C1 segment of cervical spinal cord (tissue), 14 donors: Measurements from ENCODE around the gene RPS3A.
"Not testable (repeated sequence)": the region's sequence is repeated elsewhere in the genome, so short reads cannot be mapped to it uniquely, and the experiment has no call there.

ENCODE experiments used
- DNase-seq, 14 donors: peaks; one replicate each; lab custom pipeline; 2025; lab: John Stamatoyannopoulos, UW

RPS3A gene

DNA sequence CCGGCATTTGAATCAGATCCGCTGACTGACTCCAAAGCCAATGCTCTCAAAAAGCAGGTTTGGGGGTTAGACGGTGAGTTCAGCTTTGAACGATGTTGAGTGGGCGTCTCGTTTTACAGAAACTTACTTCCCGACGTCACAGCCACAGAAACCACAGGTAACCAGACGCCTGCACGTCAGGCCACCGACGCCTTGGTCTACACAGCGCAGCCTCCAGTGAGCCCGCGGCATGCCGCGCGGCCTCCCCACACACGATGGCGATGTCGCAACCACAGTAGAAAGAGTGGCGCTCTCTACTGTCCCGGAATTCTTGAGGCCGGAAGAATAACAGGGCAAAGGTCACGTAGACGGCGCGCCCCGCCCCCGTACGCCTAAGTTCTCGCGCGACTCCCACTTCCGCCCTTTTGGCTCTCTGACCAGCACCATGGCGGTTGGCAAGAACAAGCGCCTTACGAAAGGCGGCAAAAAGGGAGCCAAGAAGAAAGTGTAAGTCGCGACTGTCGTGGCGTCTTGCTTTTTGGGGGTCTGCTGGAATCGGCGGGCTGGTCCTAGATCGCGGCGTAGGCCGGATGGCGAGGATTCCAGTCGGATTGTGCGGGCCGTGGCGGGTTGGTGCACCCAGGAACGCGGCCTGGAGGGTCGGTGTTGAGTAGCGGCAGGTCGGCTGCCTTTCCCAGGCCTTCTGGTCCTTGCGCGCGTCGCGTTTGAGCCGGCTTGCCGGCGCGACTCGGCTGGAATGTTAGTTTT, at the start of gene RPS3A:
TSS of gene RPS3A (plus strand) at position 400 of the 747 bp plus-strand sequence. CDS start at position 425, 25 bp downstream.
- peak; percentile 50 to 95 (median 93) for DNase-seq

DNA sequence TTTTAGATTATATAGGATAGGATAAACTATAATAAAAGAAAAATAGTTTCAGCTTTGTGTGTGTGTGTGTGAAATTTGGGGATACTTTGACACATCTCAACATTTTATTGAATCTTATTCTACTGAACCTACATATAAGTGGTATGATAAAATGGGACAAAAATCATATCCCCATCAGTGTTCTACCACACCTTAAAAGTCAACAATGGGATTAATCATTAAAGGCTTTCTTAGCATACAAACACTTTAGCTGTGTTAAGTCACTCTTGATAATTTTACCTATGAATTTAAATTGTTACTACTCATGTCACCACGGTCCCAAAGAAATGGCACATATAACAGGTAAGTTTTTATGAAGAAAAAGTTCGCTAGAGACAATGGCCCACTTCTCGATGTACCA, 46.6 kb upstream of the RPS3A start:
- no peak for DNase-seq

DNA sequence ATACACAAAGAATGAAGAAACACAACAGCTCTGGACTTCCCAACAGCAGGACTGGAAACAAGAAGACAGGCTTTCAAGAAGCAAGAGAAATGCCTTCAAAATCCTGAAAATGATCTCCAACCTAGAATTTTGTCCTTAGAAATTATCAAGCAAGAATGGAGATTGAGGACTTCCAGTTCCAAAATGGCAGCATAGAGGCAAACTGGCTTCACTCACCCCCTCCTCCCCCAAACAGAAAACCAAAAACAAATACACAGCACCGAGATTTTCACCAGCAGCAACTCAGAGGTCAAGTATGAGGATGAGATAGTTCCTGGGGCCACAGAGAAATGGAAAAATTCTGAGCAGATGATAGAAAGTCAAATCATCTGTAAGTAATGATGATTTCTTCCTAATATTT, 43.9 kb upstream of the RPS3A start:
- DNase-seq: no peak

DNA sequence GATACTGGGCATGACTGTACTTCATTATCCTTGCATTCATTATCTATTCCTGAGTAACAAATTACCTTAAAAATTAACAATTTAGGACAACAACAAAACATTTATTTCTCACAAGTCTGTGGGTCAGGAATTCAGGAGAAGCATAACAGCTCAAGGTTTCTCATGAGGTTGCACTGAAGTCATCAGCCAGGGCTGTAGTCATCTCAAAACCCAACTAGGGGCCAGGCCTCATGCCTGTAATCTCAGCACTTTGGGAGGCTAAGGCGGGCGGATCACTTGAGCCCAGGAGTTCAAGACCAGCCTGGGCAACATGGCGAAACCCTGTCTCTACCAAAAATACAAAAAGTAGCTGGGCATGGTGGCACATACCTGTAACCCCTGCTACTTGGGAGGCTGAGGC, 36.3 kb upstream of the RPS3A start:
- DNase-seq: not testable (repeated sequence)

DNA sequence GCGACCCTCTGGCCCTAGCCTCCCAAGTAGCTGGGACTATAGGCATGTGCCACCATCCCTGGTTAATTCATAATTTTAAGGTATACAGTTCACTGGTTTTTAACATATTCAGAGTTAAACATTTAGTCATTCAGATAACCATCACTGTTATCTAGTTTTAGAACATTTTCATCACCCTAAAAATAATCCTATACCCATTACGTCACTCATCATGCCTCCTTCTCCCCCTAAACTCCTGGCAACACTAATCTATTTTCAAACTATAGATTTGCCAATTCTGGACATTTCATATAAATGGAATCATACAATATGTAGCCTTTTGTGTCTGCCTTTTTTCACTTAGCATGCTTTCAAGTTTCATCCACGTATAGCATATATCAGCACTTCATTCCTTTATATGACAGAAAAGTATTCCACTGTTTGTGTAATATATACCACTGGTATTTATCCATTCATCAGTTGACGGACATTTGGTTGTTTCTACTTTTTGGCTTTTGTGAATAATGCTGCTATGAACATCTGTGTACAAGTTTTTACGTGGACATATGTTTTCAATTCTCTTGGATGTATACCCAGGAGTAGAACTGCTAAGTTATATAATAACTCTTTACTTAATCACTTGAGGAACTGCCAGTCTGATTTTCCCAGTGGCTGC, 32.0 kb upstream of the RPS3A start:
- no peak for DNase-seq

DNA sequence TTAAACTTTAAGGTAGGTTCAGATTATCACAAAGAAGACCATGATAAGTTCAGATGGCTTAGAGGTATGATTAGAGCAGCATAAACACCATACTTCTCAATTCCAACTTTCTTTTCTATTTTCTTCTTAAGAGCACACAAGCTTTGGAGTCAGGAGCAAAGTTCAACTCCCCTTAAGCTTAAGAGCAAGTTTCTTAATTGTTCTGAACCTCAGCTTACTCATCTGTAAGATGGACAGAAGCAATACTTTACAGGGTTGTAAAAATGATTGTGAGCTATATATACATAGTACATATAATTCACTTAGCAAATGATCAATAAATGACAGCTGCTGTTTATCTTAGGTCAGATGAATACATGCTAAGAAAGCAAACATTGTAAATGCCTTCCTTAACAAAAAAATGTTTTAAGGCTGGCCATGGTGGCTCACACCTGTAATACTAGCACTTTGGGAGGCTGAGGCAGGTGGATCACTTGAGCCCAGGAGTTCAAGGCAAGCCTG, 25.0 kb upstream of the RPS3A start:
- DNase-seq: no peak

DNA sequence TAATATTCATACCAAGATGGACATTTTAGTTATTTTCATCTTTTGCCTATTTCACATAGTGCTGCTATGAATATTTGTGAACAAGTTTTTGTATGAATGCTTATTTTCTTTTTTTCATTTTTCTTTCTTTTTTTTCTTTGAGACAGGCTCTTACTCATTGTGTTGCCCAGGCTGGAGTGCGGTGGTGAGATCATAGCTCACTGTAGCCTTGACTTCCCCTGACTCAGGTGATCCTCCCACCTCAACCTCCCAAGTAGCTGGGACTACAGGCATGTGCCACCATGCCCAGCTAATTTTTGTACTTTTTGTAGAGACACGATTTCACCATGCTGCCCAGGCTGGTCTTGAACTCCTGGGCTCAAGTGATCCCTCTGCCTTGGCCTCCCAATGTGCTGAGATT, 21.4 kb upstream of the RPS3A start:
- not testable (repeated sequence) for DNase-seq

DNA sequence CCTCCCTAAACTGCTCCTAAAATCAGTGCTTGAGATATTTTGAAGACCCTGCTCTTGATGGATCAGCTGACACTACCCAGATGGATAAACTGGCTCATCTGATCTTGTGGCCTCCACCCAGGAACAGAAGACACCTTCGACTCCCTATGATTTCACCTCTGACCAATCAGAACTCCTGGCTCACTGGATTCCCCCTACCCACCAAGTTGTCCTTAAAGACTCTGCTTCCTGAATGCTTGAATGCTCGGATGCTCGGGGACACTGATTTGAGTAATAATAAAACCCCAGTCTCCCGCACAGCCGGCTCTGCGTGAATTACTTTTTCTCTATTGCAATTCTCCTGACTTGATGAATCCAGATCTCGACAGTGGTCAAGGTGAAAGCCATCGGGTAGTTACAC, 12.0 kb upstream of the RPS3A start:
- no peak for DNase-seq

DNA sequence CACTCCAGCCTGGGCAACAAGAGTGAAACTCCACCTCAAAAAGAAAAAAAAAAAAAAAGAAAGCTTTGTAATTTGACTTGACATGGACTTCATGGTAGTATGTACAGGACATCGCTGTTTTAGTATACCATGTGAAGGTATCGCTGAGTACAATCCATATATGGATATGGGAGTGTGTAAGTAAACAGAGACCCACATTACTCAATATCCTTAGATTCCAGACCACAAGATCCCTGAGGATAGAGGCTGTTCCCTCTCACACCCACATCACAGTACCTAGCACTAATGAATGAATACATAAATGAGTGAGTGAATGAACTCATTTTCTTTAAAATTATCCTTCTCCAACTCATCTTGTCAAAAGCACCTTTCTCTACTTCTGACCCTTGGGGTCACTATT, 8.4 kb upstream of the RPS3A start:
- no peak for DNase-seq

DNA sequence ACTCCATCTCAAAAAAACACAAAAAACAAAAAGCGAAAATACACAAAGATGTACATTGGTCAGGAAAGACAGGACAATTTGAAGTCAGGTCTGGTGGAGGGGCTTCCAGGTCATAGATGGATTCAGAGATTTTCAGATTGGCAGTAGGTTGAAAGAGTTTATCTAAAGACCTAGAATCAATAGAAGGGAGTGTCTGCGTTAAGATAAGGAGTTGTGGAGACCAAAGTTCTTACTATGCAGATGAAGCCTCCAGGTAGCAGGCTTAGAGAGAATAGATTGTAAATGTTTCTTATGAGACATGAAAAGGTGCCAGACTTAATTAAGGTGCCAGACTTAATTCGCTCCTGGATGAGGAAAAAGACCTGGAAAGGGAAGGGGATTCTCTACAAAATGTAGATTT, 6.9 kb upstream of the RPS3A start:
- DNase-seq: no peak

DNA sequence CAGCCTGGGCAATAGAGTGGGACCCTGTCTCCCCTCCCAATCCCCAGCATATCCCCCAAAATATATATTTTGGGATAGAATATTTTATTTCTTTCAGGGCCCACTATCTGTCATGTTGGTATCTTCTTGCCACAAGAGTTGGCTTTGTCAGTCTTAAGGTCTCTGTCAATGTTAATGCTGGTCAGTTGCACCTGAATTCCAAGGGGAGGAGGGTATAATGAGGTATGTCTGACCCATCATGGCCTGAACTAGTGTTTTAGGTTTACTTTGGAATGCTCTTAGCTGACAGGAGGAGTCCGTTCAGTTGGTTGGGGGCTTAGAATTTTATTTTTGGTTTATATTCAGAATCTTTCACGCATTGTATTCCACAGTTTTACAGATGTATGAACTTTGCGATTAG, 6.2 kb upstream of the RPS3A start:
- DNase-seq: no peak

DNA sequence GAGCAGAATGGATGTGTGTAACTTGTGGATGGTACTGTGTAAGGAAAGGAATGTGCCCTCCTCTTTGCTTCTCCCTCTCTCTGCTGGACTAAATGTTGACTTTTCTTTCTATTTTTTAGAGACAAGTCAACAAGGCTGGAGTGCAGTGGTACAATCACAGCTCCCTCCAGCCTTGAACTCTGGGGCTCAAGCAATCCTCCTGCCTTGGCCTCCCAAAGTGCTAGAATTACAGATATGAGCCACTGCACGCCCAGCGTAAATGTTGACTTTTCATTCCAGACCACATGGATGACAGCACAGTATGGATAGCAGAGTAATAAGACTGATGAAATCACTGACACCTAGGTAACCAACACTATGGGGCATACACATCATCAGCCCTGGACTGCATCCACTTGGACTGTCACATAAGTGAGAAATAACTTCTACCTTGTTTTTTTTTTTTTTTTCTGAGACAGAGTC, 5.1 kb upstream of the RPS3A start:
- DNase-seq: no peak

DNA sequence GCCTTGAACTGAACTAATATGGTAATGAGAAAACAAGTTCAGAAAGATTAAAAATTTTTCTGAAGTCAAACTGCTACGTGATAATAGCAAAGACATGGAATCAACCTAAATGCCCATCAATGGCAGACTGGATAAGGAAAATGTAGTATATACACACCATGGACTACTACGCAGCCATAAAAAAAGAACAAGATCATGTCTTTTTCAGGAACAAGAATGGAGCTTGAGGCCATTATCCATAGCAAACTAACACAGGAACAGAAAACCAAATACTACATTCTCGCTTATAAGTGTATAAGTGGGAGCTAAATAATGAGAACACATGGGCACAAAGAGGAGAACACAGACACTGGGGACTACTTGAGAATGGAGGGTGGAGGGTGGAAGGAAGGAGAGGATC, 4.3 kb upstream of the RPS3A start:
- no peak for DNase-seq

DNA sequence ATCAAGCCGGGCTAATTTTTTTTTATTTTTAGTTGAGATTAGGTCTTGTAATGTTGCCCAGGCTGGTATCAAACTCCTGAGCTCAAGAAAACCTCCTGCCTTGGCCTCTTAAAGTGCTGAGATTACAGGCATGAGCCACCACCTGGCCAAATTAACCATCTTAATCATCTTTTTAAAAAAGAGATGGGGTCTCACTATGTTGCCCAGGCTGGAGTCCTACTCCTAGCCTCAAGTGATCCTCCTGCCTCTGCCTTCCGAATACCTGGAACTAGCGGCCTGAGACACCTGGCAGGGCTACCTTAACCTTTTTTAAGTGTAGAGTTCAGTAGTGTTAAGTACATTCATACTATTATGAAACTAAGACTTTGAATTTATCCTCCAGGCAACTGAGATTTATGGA, 1.7 kb upstream of the RPS3A start:
- DNase-seq: no peak

DNA sequence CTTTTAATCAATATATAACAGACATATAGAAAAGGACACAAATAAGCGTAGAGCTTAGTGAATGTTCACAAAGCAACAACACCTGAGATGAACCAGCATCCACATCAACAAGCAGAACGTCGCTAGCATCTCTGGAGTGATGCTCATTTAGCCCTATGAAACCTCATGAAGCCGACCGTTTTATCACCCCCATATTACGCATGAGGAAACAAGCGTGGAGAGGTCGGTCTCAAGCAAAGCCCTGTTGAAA, 524 bp upstream of the RPS3A start:
- no peak for DNase-seq

DNA sequence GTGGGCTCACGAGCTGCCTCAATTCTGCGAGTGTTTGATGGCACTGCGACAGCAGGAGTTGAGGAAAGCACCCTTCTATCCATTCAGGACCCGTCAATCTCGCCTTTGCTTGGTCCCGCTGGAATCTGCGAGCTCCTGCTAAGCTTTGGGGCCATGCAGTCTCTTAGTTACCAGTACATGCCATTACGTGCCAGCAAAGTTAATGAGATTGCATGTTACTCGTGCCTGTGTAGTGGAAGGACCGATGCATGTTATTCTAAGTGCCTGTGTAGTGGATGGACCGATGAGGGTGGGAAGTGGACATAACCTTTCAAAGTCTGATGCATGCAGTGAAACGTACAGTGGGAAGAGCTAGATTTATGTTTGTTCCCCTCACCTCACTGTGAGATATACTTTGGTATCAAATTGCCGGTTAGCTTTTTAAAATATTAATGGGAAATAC, 569 bp downstream of the RPS3A start:
- DNase-seq: no peak

DNA sequence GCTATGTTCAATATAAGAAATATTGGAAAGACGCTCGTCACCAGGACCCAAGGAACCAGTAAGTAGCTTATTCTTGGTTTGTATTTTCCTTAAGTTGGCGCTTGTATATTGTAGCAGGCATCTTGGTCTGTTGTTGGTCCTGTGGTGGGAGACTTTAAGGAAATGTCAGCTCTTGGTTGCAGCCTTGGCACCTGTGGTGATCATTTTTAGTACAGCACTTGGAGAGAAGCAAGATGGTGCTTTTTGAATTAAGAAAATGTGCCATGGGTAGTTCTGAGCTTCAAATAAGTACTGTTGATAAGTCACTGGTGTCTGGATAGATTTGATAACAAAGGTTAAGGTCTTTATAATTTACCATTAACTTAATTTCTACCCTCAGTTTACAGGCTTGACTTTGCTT, 1.1 kb downstream of the RPS3A start:
- DNase-seq: no peak

DNA sequence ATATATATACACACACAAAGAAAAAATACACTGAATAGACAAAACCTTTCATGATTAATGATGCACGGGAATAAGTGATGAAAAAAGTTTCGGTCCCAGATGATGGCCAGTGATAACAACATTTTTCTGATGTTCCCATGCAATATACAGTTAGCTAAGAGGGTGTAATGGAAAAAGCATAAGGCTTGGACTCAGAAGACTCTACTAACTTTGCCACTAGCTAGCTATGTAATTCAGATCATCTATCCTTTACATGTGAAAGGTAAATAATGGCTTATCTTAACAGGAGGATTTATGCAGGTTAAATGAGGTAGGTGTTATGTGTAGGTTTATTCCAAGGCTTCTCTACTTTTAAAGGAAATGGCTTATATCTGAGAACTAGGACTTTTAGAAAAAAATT, 4.3 kb downstream of the RPS3A start:
- no peak for DNase-seq

DNA sequence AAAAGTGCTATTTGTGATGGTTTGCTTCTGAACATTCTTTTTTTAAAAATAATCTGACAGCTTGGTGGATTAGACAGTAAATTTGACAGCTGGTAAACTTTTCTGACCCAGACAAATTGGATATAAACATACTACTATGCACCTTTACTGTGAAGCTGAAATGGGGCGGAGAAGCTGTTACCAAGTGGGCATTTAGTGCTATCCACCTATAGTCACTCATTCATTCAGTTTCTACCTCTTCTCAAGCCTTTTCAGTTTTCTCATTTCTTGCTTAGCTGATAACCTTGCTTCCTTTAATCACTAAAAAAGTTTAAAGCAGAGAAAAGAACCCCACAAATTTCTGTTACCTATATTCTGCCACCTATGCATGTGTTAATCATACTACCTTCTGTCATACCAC, 5.2 kb downstream of the RPS3A start:
- DNase-seq: no peak

DNA sequence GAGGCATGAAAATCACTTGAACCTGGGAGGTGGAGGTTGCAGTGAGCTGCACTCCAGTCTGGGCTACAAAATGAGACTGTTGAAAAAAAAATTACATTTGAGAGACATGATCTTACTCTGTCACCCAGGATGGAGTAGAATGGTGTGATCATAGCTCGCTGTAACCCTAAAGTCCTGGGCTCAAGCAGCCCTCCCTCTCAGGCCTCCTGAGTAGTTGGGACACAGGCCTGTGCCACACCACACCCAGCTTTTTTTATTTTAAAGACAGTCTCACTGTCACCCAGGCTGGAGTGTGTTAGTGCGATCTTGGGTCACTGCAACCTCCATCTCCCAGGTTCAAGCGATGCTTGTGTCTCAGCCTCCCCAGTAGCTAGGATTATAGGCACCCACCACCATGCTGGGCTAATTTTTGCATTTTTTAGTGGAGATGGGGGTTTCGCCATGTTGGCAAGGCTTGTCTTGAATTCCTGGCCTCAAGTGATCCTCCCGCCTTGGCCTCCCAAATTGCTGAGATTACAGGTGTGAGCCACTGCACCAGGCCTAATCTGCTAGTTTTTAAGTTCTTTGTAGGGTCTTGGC, 6.1 kb downstream of the RPS3A start:
- DNase-seq: no peak

DNA sequence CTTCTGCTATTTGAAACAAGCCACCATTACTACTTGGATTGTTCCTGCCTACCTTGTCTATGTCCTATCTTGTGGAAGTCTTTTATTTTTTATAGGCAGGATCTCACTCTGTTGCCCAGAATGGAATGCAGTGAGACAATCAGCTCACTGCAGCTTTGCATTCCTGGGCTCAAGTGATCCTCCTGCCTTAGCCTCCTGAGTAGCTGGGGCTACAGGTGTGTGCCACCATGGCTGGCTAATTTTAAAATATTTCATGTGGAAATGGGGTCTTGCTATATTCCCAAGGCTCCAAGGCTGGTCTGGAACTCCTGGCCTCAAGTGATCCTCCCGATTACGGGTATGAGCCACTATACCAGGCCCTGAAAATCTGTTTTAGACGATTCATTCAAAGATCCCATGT, 7.6 kb downstream of the RPS3A start:
- DNase-seq: no peak

DNA sequence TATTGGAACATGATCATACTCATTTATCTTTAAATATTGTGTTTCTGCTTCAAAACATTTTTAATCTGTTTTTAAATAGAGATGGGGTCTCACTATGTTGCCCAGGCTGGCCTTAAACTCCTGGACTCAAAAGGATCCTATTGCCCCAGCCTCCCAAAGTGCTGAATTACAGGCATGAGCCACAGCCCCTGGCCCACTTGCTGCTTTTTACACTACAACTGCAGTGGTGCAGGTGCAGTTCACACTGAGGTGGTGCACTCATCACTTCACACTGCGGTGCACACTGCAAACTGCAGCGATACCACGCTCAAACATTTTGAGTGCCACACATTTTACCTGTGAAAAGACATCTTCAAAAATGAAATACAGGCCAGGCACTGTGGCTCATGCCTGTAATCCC, 10.8 kb downstream of the RPS3A start:
- no peak for DNase-seq

DNA sequence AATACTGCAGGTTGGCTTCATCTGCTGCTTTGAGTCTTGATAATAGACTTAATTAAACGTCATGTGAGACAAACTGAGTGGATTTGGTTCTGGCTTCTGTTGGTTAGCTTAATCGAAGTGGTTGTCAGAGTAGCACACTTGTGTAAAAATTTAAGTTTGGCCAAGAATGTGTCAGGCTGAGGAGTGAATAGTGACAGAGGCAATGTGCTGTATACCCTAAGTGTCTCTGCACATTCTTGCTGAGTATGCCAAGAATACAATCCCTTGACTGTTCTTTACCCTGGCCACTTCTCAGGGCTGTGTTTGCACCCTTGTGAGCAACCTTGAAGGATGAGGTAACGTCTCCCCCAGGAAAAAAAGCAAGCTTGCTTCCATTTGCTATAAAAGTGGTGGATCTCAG, 14.9 kb downstream of the RPS3A start:
- no peak for DNase-seq
